GM23248 (cell line): Measurements from ENCODE around the gene DNMT3B. TPM values are rescaled to one million over a fixed set of nuclear protein-coding genes. Genes with fewer than 3 reads are reported as not detected.

Experiments used
- DNase-seq: peaks from one replicate; pipeline ENCODE4 v3.0.0-alpha.2; 2015
- H2AFZ ChIP-seq: fragments of 200-600 bp; sonication (generic); 2 replicates; pipeline ENCODE4 v1.6.1; 2016; ENCODE audit warnings: antibody characterized with exemption
- H3F3A ChIP-seq: fragments of 200-600 bp; sonication (generic); 2 replicates; pipeline ENCODE4 v1.6.1; 2016; ENCODE audit warnings: mild to moderate bottlenecking, antibody characterized with exemption, mixed run types; ENCODE audit not compliant: insufficient read depth
- H3K27ac ChIP-seq: fragments of 200-600 bp; sonication (generic); 2 replicates; pipeline ENCODE4 v1.5.1; 2016; ENCODE audit warnings: mild to moderate bottlenecking
- H3K27me3 ChIP-seq: fragments of 200-600 bp; sonication (generic); replicated peaks from 2 replicates; pipeline ENCODE4 v1.6.1; 2016; ENCODE audit warnings: mild to moderate bottlenecking; ENCODE audit not compliant: insufficient read depth
- H3K36me3 ChIP-seq: fragments of 200-600 bp; sonication (generic); 2 replicates; pipeline ENCODE4 v1.6.1; 2016; ENCODE audit warnings: low read depth, mild to moderate bottlenecking
- H3K4me1 ChIP-seq: fragments of 200-600 bp; sonication (generic); 2 replicates; pipeline ENCODE4 v1.6.1; 2016; ENCODE audit warnings: mild to moderate bottlenecking; ENCODE audit not compliant: insufficient read depth
- H3K4me2 ChIP-seq: fragments of 200-600 bp; sonication (generic); one replicate; pipeline ENCODE4 v1.6.1; 2016; ENCODE audit warnings: mild to moderate bottlenecking; ENCODE audit not compliant: unreplicated experiment
- H3K4me3 ChIP-seq: fragments of 200-600 bp; sonication (generic); 2 replicates; pipeline ENCODE4 v1.5.1; 2016; ENCODE audit warnings: mild to moderate bottlenecking
- H3K79me2 ChIP-seq: fragments of 200-600 bp; sonication (generic); 2 replicates; pipeline ENCODE4 v1.6.1; 2016; ENCODE audit warnings: mild to moderate bottlenecking; ENCODE audit not compliant: insufficient read depth
- H3K9ac ChIP-seq: fragments of 200-600 bp; sonication (generic); 2 replicates; pipeline ENCODE4 v1.6.1; 2016; ENCODE audit warnings: mild to moderate bottlenecking
- H3K9me2 ChIP-seq: fragments of 200-600 bp; sonication (generic); 2 replicates; pipeline ENCODE4 v1.6.1; 2016; ENCODE audit warnings: mixed run types, mild to moderate bottlenecking, moderate library complexity; ENCODE audit not compliant: insufficient read depth
- H3K9me3 ChIP-seq: fragments of 200-600 bp; sonication (generic); one replicate; pipeline ENCODE4 v1.6.1; 2017; ENCODE audit warnings: low read depth
- H4K20me1 ChIP-seq: fragments of 200-600 bp; sonication (generic); 2 replicates; pipeline ENCODE4 v1.6.0; 2016; ENCODE audit not compliant: insufficient read depth
- EZH2 ChIP-seq: fragments of 200-600 bp; sonication (generic); IDR thresholded peaks from 2 replicates; pipeline ENCODE4 v1.6.1; 2018; ENCODE audit warnings: antibody characterized with exemption, mild to moderate bottlenecking; ENCODE audit not compliant: insufficient read depth, poor library complexity, severe bottlenecking
- EZH2phosphoT487 ChIP-seq: fragments of 200-600 bp; sonication (generic); IDR thresholded peaks from 2 replicates; pipeline ENCODE4 v1.6.1; 2018; ENCODE audit warnings: antibody characterized with exemption, moderate library complexity, mild to moderate bottlenecking, low read depth; ENCODE audit not compliant: insufficient read depth
- WGBS, 2 experiments: methylation state at CpG; one replicate each; pipeline ENCODE4 v1.1.6; 2015 to 2017; ENCODE audit warnings: low lambda C conversion rate in 2 of 2, low coverage in 1 of 2; ENCODE audit errors: missing lambda C conversion rate in 2 of 2; 5-methylcytosine and 5-hydroxymethylcytosine counted together
- in situ Hi-C: fragments of 300-500 bp; cut with MboI; formaldehyde crosslinking; loops from 2 replicates; pipeline ENCODE4 v1.15.0; 2020
- polyA plus RNA-seq: library from polyadenylated mRNA; unstranded; fragments of >200 nt; fragmentation: Nextera tagmentation; extraction: Ambion mirVana; gene quantifications from 2 replicates; pipeline ENCODE4 v1.2.1, GENCODE V29; 2016
- total RNA-seq: library from RNA; depleted of rRNA; stranded (reverse); fragments of >200 nt; shearing (Covaris generic); gene quantifications from 2 replicates; pipeline ENCODE4 v1.2.3, GENCODE V29; 2014

The DNMT3B gene
- total and polyA plus RNA-seq, 2 experiments from 2014 or later: 0.85 to 1.5 TPM

GRCh38 chr20:32831982-32832381 is 69.8 kb downstream of the DNMT3B start:
- Histone ChIP-seq H3F3A (peaks cover 36% of the 10 kb centered on the region), H3K79me2 (peaks cover 97% of the 10 kb centered on the region), H3K4me1 (peaks cover 29% of the 10 kb centered on the region), H4K20me1 (peaks cover 8% of the 10 kb centered on the region; the same call in 1 of the 2 replicates), H2AFZ (no peak overlapping the region), H3K9me3 (no peaks in the 10 kb centered on the region), H3K9ac (no peak overlapping the region), H3K4me3 (no peak overlapping the region), H3K27me3 (no peaks in the 10 kb centered on the region), H3K36me3 (peaks cover 43% of the 10 kb centered on the region), H3K27ac (no peak overlapping the region), H3K9me2 (no peaks in the 10 kb centered on the region), H3K4me2 (no peak overlapping the region)
- TF ChIP-seq EZH2 (no peak), EZH2phosphoT487 (no peak)
- 62 to 68% methylated on average over 5 of the region's 5 CpGs for WGBS, 2 experiments
- DNase-seq: no peak
- in situ Hi-C loops: no loop called here

DNA sequence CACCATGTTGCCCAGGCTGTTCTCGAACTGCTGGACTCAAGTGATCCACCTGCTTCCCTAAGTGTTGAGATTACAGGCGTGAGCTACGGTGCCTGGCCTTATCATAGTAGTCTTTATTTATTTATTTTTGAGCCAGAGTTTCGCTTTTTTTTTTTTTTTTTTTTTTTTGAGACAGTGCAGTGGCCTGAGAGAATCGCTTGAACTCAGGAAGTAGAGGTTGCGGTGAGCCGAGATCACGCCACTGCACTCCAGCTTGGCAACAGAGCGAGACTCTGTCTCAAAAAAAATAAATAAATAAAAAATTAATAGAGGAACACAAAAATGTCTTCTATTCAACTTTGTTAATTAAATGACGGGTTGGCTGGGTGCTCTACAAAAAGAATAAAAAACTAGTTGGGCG is 70.5 kb downstream of the DNMT3B start:
- H3K36me3 ChIP-seq: peaks cover 43% of the 10 kb centered on the region
- H3K4me3 ChIP-seq: no peak overlapping the region
- no peak overlapping the region for H3K27ac ChIP-seq
- H3K4me1 ChIP-seq: peaks cover 29% of the 10 kb centered on the region
- peaks cover 8% of the 10 kb centered on the region; the same call in 1 of the 2 replicates for H4K20me1 ChIP-seq
- no peak overlapping the region for H3K9ac ChIP-seq
- H2AFZ ChIP-seq: no peak overlapping the region
- 96 to 97% methylated on average over 11 of the region's 11 CpGs for whole genome bisulfite sequencing, 2 experiments
- in situ Hi-C loops: no loop called here
- peaks cover 97% of the 10 kb centered on the region for H3K79me2 ChIP-seq
- H3K9me3 ChIP-seq: no peaks in the 10 kb centered on the region
- H3F3A ChIP-seq: peaks cover 36% of the 10 kb centered on the region
- DNase-seq: no peak
- H3K4me2 ChIP-seq: no peak overlapping the region
- no peak for TF ChIP-seq EZH2
- no peaks in the 10 kb centered on the region for H3K27me3 ChIP-seq
- H3K9me2 ChIP-seq: no peaks in the 10 kb centered on the region

- Histone ChIP-seq H3K27me3 (no peaks in the 10 kb centered on the region), H3K79me2 (peaks cover 99% of the 10 kb centered on the region), H3K27ac (no peak overlapping the region), H3K9me3 (no peaks in the 10 kb centered on the region), H3K36me3 (peaks cover 58% of the 10 kb centered on the region), H4K20me1 (peaks cover 3% of the 10 kb centered on the region; the same call in 1 of the 2 replicates), H3K9ac (no peak overlapping the region), H3K4me3 (no peak overlapping the region), H3K9me2 (no peaks in the 10 kb centered on the region), H3K4me2 (no peak overlapping the region), H3K4me1 (peaks cover 6% of the 10 kb centered on the region), H3F3A (peaks cover 18% of the 10 kb centered on the region), H2AFZ (no peak overlapping the region)
- no peak for TF ChIP-seq EZH2
- in situ Hi-C loops: no loop called here
- DNase-seq: no peak
These were observed 72.8 kb downstream of the DNMT3B start for GRCh38 chr20:32834972-32835371.

GRCh38 chr20:32837157-32837556 is 75.0 kb downstream of the DNMT3B start:
- no peak overlapping the region for H2AFZ ChIP-seq
- no peaks in the 10 kb centered on the region for H3K4me1 ChIP-seq
- H3K27ac ChIP-seq: no peak overlapping the region
- no peak overlapping the region for H3K4me2 ChIP-seq
- WGBS, 2 experiments: 94 to 95% methylated on average over 1 of the region's 1 CpG
- peaks cover under 1% of the 10 kb centered on the region; the same call in 1 of the 2 replicates for H4K20me1 ChIP-seq
- peaks cover 97% of the 10 kb centered on the region for H3K79me2 ChIP-seq
- H3F3A ChIP-seq: 0 out of 2 replicates have a peak, but pooled peaks cover under 1% of the 10 kb centered on the region
- H3K36me3 ChIP-seq: peaks cover 55% of the 10 kb centered on the region
- H3K9ac ChIP-seq: no peak overlapping the region
- no peak overlapping the region for H3K4me3 ChIP-seq
- no peaks in the 10 kb centered on the region for H3K27me3 ChIP-seq
- TF ChIP-seq EZH2 (no peak), EZH2phosphoT487 (no peak)
- in situ Hi-C loops: no loop called here
- no peaks in the 10 kb centered on the region for H3K9me3 ChIP-seq
- no peak for DNase-seq
- no peaks in the 10 kb centered on the region for H3K9me2 ChIP-seq
